ENCODE data around the gene IFT25.
"Not testable (repeated sequence)": the region's sequence is repeated elsewhere in the genome, so short reads cannot be mapped to it uniquely, and the experiment has no call there.

The IFT25 gene

GRCh38 chr1:53883600-53883999, 61.9 kb downstream of the IFT25 start:
- DNase-seq (ENCODE audit: low read depth) = peak; percentile 9

- not testable (repeated sequence) for DNase-seq (ENCODE audit: low read depth)
Measured at GRCh38 chr1:53881853-53882252, 63.6 kb downstream of the IFT25 start.

- DNase-seq (ENCODE audit: low read depth) = peak; percentile 68
Measured at GRCh38 chr1:53878492-53879105, 66.9 kb downstream of the IFT25 start.

- not testable (repeated sequence) for DNase-seq (ENCODE audit: low read depth)
Measured at GRCh38 chr1:53875150-53875549, 70.3 kb downstream of the IFT25 start.

- no peak for DNase-seq (ENCODE audit: low read depth)
Measured at GRCh38 chr1:53871773-53872484, 73.6 kb downstream of the IFT25 start.
